ENCODE measurements around the gene CSNK1A1L.

The CSNK1A1L gene

GRCh38 chr13:37127691-37128241 is 22.3 kb upstream of the CSNK1A1L start:
- H3K4me1 Mint-ChIP-seq (ENCODE audit: low read depth), result no peaks in the 10 kb centered on the region
- no peaks in the 10 kb centered on the region for H3K36me3 Mint-ChIP-seq
- no peak overlapping the region for H3K27ac Mint-ChIP-seq
- H3K27me3 Mint-ChIP-seq, result no peaks in the 10 kb centered on the region
- H3K9me3 Mint-ChIP-seq (ENCODE audit: low read depth), result no peaks in the 10 kb centered on the region
- H3K4me3 Mint-ChIP-seq, result no peak overlapping the region

- H3K36me3 Mint-ChIP-seq, result no peaks in the 10 kb centered on the region
- no peaks in the 10 kb centered on the region for H3K9me3 Mint-ChIP-seq (ENCODE audit: low read depth)
- no peaks in the 10 kb centered on the region for H3K4me1 Mint-ChIP-seq (ENCODE audit: low read depth)
- H3K4me3 Mint-ChIP-seq, result no peak overlapping the region
- no peak overlapping the region for H3K27ac Mint-ChIP-seq
- H3K27me3 Mint-ChIP-seq, result peaks cover 2% of the 10 kb centered on the region
Observed at GRCh38 chr13:37123337-37123736, 17.9 kb upstream of the CSNK1A1L start.

GRCh38 chr13:37118016-37118415 is 12.6 kb upstream of the CSNK1A1L start:
- peaks cover 3% of the 10 kb centered on the region for H3K27me3 Mint-ChIP-seq
- H3K36me3 Mint-ChIP-seq, result no peaks in the 10 kb centered on the region
- no peaks in the 10 kb centered on the region for H3K4me1 Mint-ChIP-seq (ENCODE audit: low read depth)
- H3K27ac Mint-ChIP-seq, result no peak overlapping the region
- no peaks in the 10 kb centered on the region for H3K9me3 Mint-ChIP-seq (ENCODE audit: low read depth)
- H3K4me3 Mint-ChIP-seq, result no peak overlapping the region

- H3K9me3 Mint-ChIP-seq (ENCODE audit: low read depth), result no peaks in the 10 kb centered on the region
- no peak overlapping the region for H3K27ac Mint-ChIP-seq
- no peak overlapping the region for H3K4me3 Mint-ChIP-seq
- peaks cover 1% of the 10 kb centered on the region for H3K27me3 Mint-ChIP-seq
- no peaks in the 10 kb centered on the region for H3K36me3 Mint-ChIP-seq
- H3K4me1 Mint-ChIP-seq (ENCODE audit: low read depth), result no peaks in the 10 kb centered on the region
Observed at GRCh38 chr13:37114250-37114649, 8.8 kb upstream of the CSNK1A1L start.

GRCh38 chr13:37113534-37113933 is 8.1 kb upstream of the CSNK1A1L start:
- no peaks in the 10 kb centered on the region for H3K4me1 Mint-ChIP-seq (ENCODE audit: low read depth)
- no peaks in the 10 kb centered on the region for H3K36me3 Mint-ChIP-seq
- peaks cover 1% of the 10 kb centered on the region for H3K27me3 Mint-ChIP-seq
- H3K27ac Mint-ChIP-seq, result no peak overlapping the region
- no peaks in the 10 kb centered on the region for H3K9me3 Mint-ChIP-seq (ENCODE audit: low read depth)
- H3K4me3 Mint-ChIP-seq, result no peak overlapping the region

- H3K9me3 Mint-ChIP-seq (ENCODE audit: low read depth), result no peaks in the 10 kb centered on the region
- no peak overlapping the region for H3K4me3 Mint-ChIP-seq
- no peak overlapping the region for H3K27ac Mint-ChIP-seq
- H3K36me3 Mint-ChIP-seq, result no peaks in the 10 kb centered on the region
- no peaks in the 10 kb centered on the region for H3K27me3 Mint-ChIP-seq
- no peaks in the 10 kb centered on the region for H3K4me1 Mint-ChIP-seq (ENCODE audit: low read depth)
Observed at GRCh38 chr13:37109051-37109678, 3.7 kb upstream of the CSNK1A1L start.

GRCh38 chr13:37107868-37108267 is 2.4 kb upstream of the CSNK1A1L start:
- Mint-ChIP-seq H3K9me3 (ENCODE audit: low read depth) (no peaks in the 10 kb centered on the region), H3K4me1 (ENCODE audit: low read depth) (no peaks in the 10 kb centered on the region), H3K27ac (no peak overlapping the region), H3K27me3 (peaks cover 2% of the 10 kb centered on the region), H3K4me3 (no peak overlapping the region), H3K36me3 (no peaks in the 10 kb centered on the region)

- Mint-ChIP-seq H3K9me3 (ENCODE audit: low read depth) (no peaks in the 10 kb centered on the region), H3K27me3 (peaks cover 2% of the 10 kb centered on the region), H3K4me1 (ENCODE audit: low read depth) (no peaks in the 10 kb centered on the region), H3K4me3 (no peak overlapping the region), H3K27ac (no peak overlapping the region), H3K36me3 (no peaks in the 10 kb centered on the region)
Observed at GRCh38 chr13:37107456-37107855, 2.0 kb upstream of the CSNK1A1L start.

- Mint-ChIP-seq H3K4me1 (ENCODE audit: low read depth) (no peaks in the 10 kb centered on the region), H3K9me3 (ENCODE audit: low read depth) (no peaks in the 10 kb centered on the region), H3K36me3 (no peaks in the 10 kb centered on the region), H3K27me3 (peaks cover 2% of the 10 kb centered on the region), H3K27ac (no peak overlapping the region), H3K4me3 (no peak overlapping the region)
Observed at GRCh38 chr13:37106642-37107041, 1.2 kb upstream of the CSNK1A1L start.

GRCh38 chr13:37102896-37103295 is 2.6 kb downstream of the CSNK1A1L start:
- no peaks in the 10 kb centered on the region for H3K9me3 Mint-ChIP-seq (ENCODE audit: low read depth)
- no peak overlapping the region for H3K4me3 Mint-ChIP-seq
- no peaks in the 10 kb centered on the region for H3K36me3 Mint-ChIP-seq

GRCh38 chr13:37101201-37101600 is 4.3 kb downstream of the CSNK1A1L start:
- no peak overlapping the region for H3K27ac Mint-ChIP-seq
- H3K27me3 Mint-ChIP-seq, result peaks cover 5% of the 10 kb centered on the region
- no peaks in the 10 kb centered on the region for H3K9me3 Mint-ChIP-seq (ENCODE audit: low read depth)
- H3K4me1 Mint-ChIP-seq (ENCODE audit: low read depth), result no peaks in the 10 kb centered on the region
- no peaks in the 10 kb centered on the region for H3K36me3 Mint-ChIP-seq
- H3K4me3 Mint-ChIP-seq, result no peak overlapping the region

More at GRCh38 chr13:37102896-37103295, 2.6 kb downstream of the CSNK1A1L start:
- Mint-ChIP-seq H3K27me3 (peaks cover 5% of the 10 kb centered on the region), H3K4me1 (ENCODE audit: low read depth) (no peaks in the 10 kb centered on the region), H3K27ac (no peak overlapping the region)

- Mint-ChIP-seq H3K27me3 (peaks cover 5% of the 10 kb centered on the region), H3K4me1 (ENCODE audit: low read depth) (no peaks in the 10 kb centered on the region), H3K4me3 (no peak overlapping the region), H3K36me3 (no peaks in the 10 kb centered on the region), H3K9me3 (ENCODE audit: low read depth) (no peaks in the 10 kb centered on the region), H3K27ac (no peak overlapping the region)
Observed at GRCh38 chr13:37100731-37101130, 4.7 kb downstream of the CSNK1A1L start.

GRCh38 chr13:37097076-37097475 is 8.4 kb downstream of the CSNK1A1L start:
- H3K4me1 Mint-ChIP-seq (ENCODE audit: low read depth), result no peaks in the 10 kb centered on the region
- H3K27me3 Mint-ChIP-seq, result peaks cover 8% of the 10 kb centered on the region
- H3K4me3 Mint-ChIP-seq, result no peak overlapping the region
- H3K36me3 Mint-ChIP-seq, result no peaks in the 10 kb centered on the region
- no peaks in the 10 kb centered on the region for H3K9me3 Mint-ChIP-seq (ENCODE audit: low read depth)
- no peak overlapping the region for H3K27ac Mint-ChIP-seq

- Mint-ChIP-seq H3K27ac (no peak overlapping the region), H3K36me3 (no peaks in the 10 kb centered on the region), H3K27me3 (peaks cover 8% of the 10 kb centered on the region), H3K4me1 (ENCODE audit: low read depth) (no peaks in the 10 kb centered on the region), H3K9me3 (ENCODE audit: low read depth) (no peaks in the 10 kb centered on the region), H3K4me3 (no peak overlapping the region)
Observed at GRCh38 chr13:37094840-37095239, 10.6 kb downstream of the CSNK1A1L start.

GRCh38 chr13:37094099-37094498 is 11.4 kb downstream of the CSNK1A1L start:
- Mint-ChIP-seq H3K4me3 (no peak overlapping the region), H3K27ac (no peak overlapping the region), H3K27me3 (peaks cover 8% of the 10 kb centered on the region), H3K4me1 (ENCODE audit: low read depth) (no peaks in the 10 kb centered on the region), H3K36me3 (no peaks in the 10 kb centered on the region), H3K9me3 (ENCODE audit: low read depth) (no peaks in the 10 kb centered on the region)

GRCh38 chr13:37091835-37092234 is 13.6 kb downstream of the CSNK1A1L start:
- no peak overlapping the region for H3K27ac Mint-ChIP-seq
- H3K36me3 Mint-ChIP-seq, result no peaks in the 10 kb centered on the region

More at GRCh38 chr13:37091835-37092234, 13.6 kb downstream of the CSNK1A1L start:
- Mint-ChIP-seq H3K4me1 (ENCODE audit: low read depth) (no peaks in the 10 kb centered on the region), H3K9me3 (ENCODE audit: low read depth) (no peaks in the 10 kb centered on the region), H3K4me3 (no peak overlapping the region), H3K27me3 (peaks cover 8% of the 10 kb centered on the region)

Measured in activated naive CD8-positive, alpha-beta T cell (primary cell).